Measurements from ENCODE around the gene PTGR2.
"Not testable (repeated sequence)": the region's sequence is repeated elsewhere in the genome, so short reads cannot be mapped to it uniquely, and the experiment has no call there.

PTGR2 gene

DNA sequence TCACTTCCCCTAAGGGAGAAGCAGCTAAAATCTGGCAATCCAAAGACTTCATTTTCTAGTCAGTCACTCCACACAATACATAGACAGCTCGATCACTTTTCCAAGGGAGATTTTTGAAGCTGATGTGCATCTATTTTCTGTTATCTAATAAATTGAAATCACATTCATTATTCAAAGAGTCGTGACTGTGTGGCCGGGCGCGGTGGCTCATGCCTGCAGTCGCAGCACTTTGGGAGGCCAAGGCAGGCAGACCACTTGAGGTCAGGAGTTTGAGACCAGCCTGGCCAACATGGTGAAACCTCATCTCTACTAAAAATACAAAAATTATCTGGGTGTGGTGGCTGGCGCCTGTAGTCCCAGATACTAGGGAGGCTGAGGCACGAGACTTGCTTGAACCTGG lies 27.1 kb upstream of the PTGR2 start:
- no peak overlapping the region for H3K4me3 Mint-ChIP-seq
- no peaks in the 10 kb centered on the region for H3K27me3 Mint-ChIP-seq
- H3K27ac Mint-ChIP-seq = no peak overlapping the region
- no peaks in the 10 kb centered on the region for H3K36me3 Mint-ChIP-seq
- H3K4me1 Mint-ChIP-seq = peaks cover 4% of the 10 kb centered on the region
- H3K9me3 Mint-ChIP-seq = no peaks in the 10 kb centered on the region

DNA sequence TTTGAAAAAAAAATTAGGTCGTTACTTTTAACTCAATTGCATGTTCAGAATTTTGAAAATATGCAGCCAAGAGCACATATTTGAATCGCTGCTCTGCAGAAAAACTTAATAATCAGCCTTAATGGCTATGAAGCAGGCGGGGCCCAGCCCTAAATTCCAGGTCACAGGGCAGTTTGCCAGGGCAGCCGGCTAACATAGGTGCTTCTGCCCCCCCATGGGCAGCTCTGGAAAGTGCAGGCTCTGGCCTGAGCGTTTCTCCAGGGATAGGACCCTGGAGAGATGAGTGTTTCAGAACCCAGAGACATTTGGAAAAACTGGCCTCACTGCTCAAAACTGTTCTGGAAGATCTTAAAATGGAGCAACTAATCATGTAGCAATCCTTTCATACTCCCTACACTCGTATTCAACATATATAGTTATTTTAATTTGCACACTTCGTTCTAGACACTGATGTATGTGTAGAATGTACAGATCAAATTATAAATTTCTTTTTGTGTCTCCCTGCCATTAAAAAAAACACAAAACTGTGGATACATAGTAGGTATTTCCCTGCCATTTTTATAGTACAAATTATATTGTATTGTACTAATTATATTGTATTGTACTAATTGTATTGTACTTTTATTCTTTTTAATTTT lies 26.0 kb upstream of the PTGR2 start:
- Mint-ChIP-seq H3K27me3 (no peaks in the 10 kb centered on the region), H3K27ac (no peak overlapping the region), H3K4me1 (peaks cover 8% of the 10 kb centered on the region), H3K4me3 (no peak overlapping the region), H3K36me3 (no peaks in the 10 kb centered on the region), H3K9me3 (no peaks in the 10 kb centered on the region)

DNA sequence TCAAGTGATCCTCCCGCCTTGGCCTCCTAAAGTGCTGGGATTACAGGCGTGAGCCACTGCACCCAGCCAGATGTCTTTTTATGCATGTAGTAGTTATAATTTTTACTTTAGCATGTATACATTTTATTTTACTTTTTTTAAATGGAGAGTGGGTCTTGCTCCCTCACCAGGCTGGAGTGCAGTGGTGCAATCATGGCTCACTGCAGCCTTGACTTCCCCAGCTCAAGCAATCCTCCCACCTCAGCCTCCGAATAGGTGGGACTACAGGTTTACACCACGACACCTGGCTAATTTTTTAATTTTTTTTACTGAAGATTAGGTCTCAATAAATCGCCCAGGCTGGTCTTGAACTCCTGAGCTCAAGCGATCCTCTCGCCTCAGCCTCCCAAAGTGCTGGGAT lies 24.4 kb upstream of the PTGR2 start:
- H3K4me3 Mint-ChIP-seq, H3K4me1 Mint-ChIP-seq, H3K9me3 Mint-ChIP-seq, H3K36me3 Mint-ChIP-seq, H3K27ac Mint-ChIP-seq, H3K27me3 Mint-ChIP-seq: not testable (repeated sequence)

DNA sequence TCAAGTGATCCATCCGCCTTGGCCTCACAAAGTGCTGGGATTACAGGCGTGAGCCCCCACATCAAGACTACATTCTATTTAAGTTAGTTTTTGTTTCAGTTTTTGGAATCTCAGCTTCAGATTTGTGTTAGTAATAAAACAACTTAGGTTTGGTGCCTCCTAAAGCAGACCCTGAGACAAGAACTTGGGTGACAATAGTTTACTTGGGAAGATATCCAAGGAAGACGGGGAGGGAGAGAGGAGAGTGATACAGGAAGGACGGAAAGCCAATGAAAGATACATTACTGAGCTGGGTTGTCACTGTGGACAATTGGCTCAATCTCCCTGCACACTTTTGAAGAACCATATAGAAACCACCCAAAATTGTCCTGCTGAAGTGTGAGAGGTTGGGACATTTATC lies 22.6 kb upstream of the PTGR2 start:
- Mint-ChIP-seq H3K4me3 (no peak overlapping the region), H3K27ac (no peak overlapping the region), H3K4me1 (peaks cover 8% of the 10 kb centered on the region), H3K36me3 (no peaks in the 10 kb centered on the region), H3K9me3 (no peaks in the 10 kb centered on the region), H3K27me3 (no peaks in the 10 kb centered on the region)

DNA sequence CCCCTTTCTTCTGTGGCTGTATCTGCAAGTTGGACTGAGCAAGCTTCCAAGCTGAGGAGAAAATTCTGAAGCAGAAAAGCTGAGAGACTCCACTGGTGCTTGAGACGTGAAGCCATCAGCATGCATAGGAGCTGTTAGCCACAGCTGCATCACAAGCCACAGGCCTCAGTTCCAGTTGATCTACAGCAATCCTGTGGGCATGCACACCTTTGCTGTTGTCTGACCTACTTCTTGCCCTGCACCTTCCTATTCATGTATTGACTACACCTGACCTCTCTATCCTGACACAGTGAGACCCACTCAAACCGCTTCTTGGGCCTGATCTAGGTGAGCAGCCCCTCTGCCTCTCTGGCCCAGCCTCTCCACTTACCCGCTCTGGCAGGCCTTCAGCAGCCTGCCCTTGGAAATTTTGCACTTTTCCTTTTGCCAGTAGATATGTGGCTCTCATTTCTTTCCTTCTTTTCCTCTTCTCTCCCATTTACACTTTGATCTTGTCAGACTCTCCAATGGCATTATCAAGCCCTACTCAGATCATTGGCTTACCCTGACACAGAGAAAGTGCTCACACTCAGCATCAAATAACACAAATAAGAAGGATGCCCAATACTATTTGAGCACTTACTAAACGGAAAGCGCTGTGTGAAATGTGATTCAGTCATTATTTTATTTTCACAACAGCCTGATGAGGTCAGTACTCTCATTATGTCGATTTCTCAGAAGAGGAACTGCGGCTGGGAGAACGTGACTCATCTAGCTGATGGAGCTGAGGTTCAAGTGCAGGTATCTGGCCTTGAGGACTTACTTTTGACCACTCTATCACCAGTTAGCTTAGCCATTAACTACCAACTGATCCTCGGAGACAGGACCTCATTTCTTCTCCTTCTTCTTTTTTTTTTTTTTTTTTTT lies 21.9 kb upstream of the PTGR2 start:
- no peaks in the 10 kb centered on the region for H3K9me3 Mint-ChIP-seq
- no peak overlapping the region for H3K4me3 Mint-ChIP-seq
- no peaks in the 10 kb centered on the region for H3K27me3 Mint-ChIP-seq
- H3K4me1 Mint-ChIP-seq = peaks cover 8% of the 10 kb centered on the region
- no peak overlapping the region for H3K27ac Mint-ChIP-seq
- no peaks in the 10 kb centered on the region for H3K36me3 Mint-ChIP-seq

DNA sequence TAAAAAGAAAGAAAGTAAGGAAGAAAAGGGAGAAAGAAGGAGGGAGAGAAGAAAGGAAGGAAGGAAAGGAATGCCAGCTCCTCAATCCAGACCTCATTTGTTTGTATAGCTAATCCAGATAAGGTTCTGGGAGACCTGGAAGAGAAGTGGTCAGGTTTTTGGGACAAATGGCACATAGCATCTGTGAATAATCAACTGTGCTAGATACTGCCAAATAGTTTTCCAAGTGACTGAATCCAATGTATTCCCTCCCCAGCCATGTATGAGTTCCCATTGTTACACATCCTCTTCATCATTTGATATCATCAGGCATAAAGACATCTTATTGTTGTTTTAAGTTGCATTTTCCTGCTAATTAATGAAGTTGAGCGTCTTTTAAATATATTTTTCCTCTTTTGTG lies 18.6 kb upstream of the PTGR2 start:
- Mint-ChIP-seq H3K27ac (no peak overlapping the region), H3K4me3 (no peak overlapping the region), H3K4me1 (peaks cover 4% of the 10 kb centered on the region), H3K27me3 (no peaks in the 10 kb centered on the region), H3K36me3 (no peaks in the 10 kb centered on the region), H3K9me3 (no peaks in the 10 kb centered on the region)

DNA sequence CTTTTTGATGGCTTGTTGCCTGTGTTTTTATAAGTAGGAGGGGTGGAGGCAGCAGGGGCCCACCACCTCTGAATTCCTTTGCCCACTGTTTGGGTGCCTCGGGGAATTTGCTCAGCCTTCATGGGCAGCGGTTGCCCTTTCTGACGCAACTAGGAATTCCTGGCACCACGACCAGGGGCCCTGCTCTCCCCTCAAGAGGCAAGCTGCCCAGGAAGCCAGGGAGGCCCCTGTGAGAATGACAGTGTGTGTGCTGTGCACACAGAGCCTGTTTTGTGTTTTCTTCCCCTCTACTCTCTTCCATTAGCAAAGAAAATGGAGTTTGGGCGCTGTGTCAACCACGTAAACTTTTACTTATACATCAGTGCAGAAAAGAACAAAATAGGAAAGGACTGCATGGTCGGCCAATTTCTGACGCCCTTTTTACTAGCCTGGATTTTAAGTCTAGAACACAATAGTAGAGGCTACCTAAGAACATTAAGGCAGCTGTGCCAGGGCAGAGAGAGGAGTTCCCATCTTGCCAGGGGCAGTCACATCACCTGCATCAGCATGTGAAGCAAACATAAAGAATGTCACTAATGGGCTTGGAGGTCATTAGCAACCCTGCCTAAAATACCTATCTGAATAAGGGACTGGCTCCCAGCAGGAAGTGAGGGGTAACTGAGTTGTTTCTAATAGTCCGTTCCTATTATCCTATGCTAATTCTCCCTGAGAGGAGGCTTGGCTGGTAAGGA lies 17.9 kb upstream of the PTGR2 start:
- Mint-ChIP-seq H3K27me3 (no peaks in the 10 kb centered on the region), H3K36me3 (no peaks in the 10 kb centered on the region), H3K27ac (no peak overlapping the region), H3K4me1 (peaks cover 4% of the 10 kb centered on the region), H3K9me3 (no peaks in the 10 kb centered on the region), H3K4me3 (no peak overlapping the region)

DNA sequence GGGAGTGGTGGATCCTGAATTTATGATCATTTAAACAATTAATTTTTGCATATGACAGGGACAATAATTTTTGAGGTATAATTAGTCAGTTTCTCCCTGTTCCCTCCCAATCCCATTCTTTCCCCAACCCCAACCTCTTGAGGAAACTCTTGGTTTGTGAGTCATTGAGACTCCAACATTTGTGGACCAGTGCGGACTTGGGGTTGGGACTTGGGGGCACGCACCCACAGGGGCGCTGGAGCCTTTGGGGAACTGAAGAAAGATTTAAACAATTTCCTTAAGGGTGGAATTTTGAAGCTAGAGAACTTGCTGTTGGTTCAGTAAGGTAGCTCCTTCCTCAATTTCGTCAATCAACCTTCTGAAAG lies 17.4 kb upstream of the PTGR2 start:
- no peaks in the 10 kb centered on the region for H3K36me3 Mint-ChIP-seq
- H3K4me1 Mint-ChIP-seq = peaks cover 4% of the 10 kb centered on the region
- H3K4me3 Mint-ChIP-seq = no peak overlapping the region
- H3K27ac Mint-ChIP-seq = no peak overlapping the region
- no peaks in the 10 kb centered on the region for H3K9me3 Mint-ChIP-seq
- no peaks in the 10 kb centered on the region for H3K27me3 Mint-ChIP-seq

DNA sequence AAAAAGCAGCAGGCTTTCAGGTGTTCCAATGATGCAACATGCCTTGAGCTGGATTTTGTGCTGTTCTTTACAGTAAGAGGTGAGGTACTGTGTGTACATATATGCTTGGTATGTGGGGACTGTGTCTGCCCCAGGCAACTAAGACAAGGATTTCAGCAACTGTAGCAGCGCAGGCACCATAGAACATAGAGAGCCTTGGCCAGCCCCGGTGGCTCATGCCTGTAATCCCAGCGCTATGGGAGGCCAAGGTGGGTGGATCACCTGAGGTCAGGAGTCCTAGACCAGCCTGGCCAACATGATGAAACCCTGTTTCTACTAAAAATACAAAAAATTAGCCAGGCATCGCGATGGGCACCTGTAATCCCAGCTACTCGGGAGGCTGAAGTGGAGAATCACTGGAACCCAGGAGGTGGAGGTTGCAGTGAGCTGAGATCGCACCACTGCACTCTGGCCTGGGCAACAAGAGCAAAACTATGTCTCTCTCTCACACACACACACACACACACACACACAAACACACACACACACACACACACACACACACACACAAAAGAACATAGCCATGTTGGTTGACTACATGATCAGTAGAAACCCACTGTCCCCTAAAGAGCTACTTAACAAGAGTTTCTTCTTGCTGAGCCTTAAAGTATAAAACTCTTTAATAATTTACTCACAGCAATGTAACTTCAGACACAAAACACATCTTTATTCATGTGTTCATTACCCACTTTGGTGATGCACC lies 13.2 kb upstream of the PTGR2 start:
- H3K4me3 Mint-ChIP-seq, H3K36me3 Mint-ChIP-seq, H3K4me1 Mint-ChIP-seq, H3K27me3 Mint-ChIP-seq, H3K9me3 Mint-ChIP-seq, H3K27ac Mint-ChIP-seq: not testable (repeated sequence)

DNA sequence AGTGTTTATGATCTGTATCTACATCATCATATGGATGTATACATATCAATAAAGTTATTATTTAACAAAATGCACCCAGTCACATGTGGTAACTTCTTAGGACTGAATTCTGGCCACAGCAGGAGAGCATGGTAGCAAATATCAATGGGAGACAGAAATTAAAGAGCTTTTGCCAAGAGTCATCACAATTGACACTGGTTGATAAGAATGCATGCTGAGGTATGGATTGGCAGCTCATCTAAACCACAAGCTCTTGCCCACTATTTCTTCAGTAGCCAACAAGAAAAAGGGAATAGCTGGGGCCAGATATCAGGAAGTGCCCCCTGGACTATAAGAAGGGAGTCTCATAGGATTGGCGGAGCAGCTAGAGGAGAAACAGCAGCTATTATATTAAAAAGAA lies 9.4 kb upstream of the PTGR2 start:
- Mint-ChIP-seq H3K9me3 (no peaks in the 10 kb centered on the region), H3K27me3 (no peaks in the 10 kb centered on the region), H3K36me3 (no peaks in the 10 kb centered on the region), H3K4me3 (no peak overlapping the region), H3K4me1 (no peaks in the 10 kb centered on the region), H3K27ac (no peak overlapping the region)

DNA sequence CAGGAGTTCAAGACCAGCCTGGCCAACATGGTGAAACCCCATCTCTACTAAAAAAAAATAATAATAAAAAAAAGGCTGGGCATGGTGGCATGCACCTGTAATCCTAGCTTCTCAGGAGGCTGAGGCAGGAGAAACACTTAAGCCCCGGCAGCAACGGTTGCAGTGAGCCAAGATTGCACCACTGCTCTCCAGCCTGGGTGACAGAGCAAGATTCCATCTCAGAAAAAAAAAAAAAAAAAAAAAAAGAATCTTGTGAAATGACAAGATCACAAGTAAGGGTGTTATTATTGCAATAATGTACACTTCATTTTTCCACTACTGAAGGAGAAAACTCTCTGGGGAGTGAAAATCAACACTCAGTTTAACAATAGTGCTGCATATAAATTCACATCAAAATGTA lies 8.8 kb upstream of the PTGR2 start:
- Mint-ChIP-seq H3K27ac (no peak overlapping the region), H3K4me3 (no peak overlapping the region), H3K27me3 (no peaks in the 10 kb centered on the region), H3K36me3 (no peaks in the 10 kb centered on the region), H3K4me1 (no peaks in the 10 kb centered on the region), H3K9me3 (no peaks in the 10 kb centered on the region)

DNA sequence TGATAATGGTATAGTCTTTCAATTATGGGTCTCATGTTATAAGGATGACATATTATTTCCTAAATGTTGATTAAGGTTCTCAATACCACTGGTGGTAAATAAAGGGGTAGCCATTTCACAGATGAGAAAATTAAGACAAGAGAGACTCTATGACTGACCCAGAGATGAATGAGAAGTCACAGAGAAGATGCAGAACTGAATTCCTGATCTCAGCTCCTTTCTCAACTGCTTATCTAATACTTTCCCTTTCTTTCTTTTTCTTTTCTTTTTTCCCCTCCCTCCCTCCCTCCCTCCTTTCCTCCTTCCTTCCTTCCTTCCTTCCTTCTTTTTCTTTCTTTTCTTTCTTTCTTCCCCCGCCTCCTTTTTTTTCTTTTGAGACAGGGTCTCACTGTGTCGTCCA lies 8.3 kb upstream of the PTGR2 start:
- Mint-ChIP-seq H3K4me3 (no peak overlapping the region), H3K27ac (no peak overlapping the region), H3K4me1 (no peaks in the 10 kb centered on the region), H3K36me3 (no peaks in the 10 kb centered on the region), H3K9me3 (no peaks in the 10 kb centered on the region), H3K27me3 (no peaks in the 10 kb centered on the region)

DNA sequence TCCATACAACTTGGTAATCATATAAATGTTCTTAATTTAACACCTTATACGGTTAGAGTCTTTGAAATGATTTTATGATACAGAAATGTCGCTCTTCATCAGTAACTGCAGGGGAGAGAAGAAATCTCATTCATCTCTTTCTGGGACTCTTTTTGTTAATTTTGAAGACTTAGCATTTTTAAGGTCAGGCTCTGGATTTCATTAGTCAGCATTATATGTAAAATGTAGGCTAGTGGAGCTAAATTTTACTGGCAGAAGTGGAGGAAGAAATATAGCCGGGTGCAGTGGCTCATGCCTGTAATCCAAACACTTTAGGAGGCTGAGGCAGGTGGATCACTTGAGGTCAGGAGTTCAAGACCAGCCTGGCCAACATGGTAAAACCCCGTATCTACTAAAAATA lies 4.7 kb upstream of the PTGR2 start:
- no peaks in the 10 kb centered on the region for H3K36me3 Mint-ChIP-seq
- peaks cover 11% of the 10 kb centered on the region for H3K4me1 Mint-ChIP-seq
- no peaks in the 10 kb centered on the region for H3K9me3 Mint-ChIP-seq
- no peak overlapping the region for H3K4me3 Mint-ChIP-seq
- no peak overlapping the region for H3K27ac Mint-ChIP-seq
- H3K27me3 Mint-ChIP-seq = no peaks in the 10 kb centered on the region

DNA sequence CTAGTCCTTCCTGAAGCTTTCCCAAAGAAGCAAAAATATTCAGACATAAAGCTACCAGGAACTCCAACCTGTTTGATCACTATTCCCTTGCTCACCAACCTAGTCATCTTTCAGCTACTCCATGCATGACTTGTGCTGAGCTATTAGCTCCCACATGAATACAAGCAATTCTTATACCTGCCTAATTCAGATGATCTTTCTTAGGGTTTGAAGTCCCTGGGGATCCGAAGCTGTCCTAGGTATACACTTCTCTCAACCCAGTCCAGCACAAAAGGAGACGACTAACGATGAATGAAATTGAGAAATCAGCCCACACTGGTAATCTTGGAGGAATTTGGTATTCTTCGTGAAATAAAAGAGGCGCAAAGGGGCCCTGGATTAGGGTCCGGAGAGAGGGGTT lies 631 bp upstream of the PTGR2 start:
- H3K4me3 Mint-ChIP-seq = peak overlapping the region; percentile 97
- H3K4me1 Mint-ChIP-seq = peaks cover 19% of the 10 kb centered on the region
- H3K27ac Mint-ChIP-seq = peak overlapping the region; percentile 96
- H3K27me3 Mint-ChIP-seq = no peaks in the 10 kb centered on the region
- no peaks in the 10 kb centered on the region for H3K36me3 Mint-ChIP-seq
- H3K9me3 Mint-ChIP-seq = no peaks in the 10 kb centered on the region

DNA sequence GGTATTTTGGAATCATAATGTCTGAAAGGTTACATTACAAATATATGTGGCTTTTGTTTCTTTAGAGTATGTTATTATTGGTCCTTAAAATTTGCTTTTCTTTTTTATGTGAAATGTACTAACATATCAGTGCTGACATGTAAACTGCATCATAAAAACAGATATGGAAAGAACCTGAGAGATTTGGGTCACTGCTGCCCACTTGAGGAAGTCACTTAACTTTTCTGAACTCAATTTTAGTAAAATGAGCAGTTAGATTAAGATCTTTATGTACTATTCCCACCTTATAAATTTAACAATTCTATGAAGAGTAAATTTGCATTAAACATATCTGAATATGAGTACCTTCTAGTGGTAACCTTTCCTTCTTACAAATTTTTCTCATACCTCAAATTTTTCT lies 7.5 kb downstream of the PTGR2 start:
- Mint-ChIP-seq H3K9me3 (no peaks in the 10 kb centered on the region), H3K36me3 (no peaks in the 10 kb centered on the region), H3K4me3 (no peak overlapping the region), H3K27ac (no peak overlapping the region), H3K27me3 (no peaks in the 10 kb centered on the region), H3K4me1 (no peaks in the 10 kb centered on the region)

DNA sequence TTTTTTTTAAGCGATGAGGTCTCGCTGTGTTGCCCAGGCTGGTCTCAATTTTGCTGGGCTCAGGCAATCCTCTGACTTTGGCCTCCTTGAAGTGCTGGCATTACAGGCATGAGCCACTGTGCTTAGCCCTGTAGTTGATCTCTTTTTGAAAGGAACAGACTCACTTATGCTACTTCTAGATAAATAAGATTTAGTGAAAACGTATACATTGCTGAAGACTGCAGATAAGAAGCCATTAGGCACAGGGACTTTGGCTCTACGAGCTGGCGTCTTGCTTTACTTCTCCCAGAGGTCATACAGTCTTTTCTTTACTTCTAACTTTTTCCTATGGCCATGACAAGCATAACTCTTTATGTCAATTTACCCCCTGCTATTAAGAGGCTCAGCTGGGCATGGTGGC lies 9.4 kb downstream of the PTGR2 start:
- Mint-ChIP-seq H3K9me3 (no peaks in the 10 kb centered on the region), H3K4me1 (no peaks in the 10 kb centered on the region), H3K36me3 (peaks cover 4% of the 10 kb centered on the region), H3K27me3 (no peaks in the 10 kb centered on the region), H3K27ac (no peak overlapping the region), H3K4me3 (no peak overlapping the region)

Data from activated naive CD4-positive, alpha-beta T cell treated with anti-CD3 and anti-CD28 coated beads, Interleukin-2, amount 50 U/mL, for 24 hours (primary cell).